NCI-H748 treated with DMSO at 0.1 percent for 48 hours (cell line): ENCODE results near the gene PA2G4.
A peak's percentile ranks its signal among the peaks of the same experiment; 100 is the strongest.
"Not testable (repeated sequence)": the region's sequence is repeated elsewhere in the genome, so short reads cannot be mapped to it uniquely, and the experiment has no call there.

Experiments used
- DNase-seq: peaks from one replicate; lab custom pipeline; 2025; lab: John Stamatoyannopoulos, UW

Gene PA2G4

DNA sequence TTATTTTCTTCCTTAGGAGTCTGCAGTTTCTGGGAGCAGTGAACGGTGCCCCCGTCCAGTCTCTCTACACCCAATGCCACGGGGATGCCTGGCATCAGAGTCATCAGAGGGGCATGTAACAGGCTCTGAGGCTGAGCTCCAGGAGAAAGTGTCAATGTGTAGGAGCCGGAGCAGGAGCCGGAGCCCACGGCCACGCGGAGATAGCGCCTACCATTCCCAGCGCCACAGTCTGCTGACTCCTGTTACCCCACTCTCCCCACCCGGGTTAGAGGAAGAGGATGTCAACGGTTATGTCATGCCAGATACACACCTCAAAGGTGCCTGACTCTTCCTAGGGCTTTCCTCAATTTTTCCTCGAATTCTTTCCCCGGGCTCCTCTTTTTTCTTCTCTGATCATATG lies 3.3 kb upstream of the PA2G4 start:
- DNase-seq, result no peak

DNA sequence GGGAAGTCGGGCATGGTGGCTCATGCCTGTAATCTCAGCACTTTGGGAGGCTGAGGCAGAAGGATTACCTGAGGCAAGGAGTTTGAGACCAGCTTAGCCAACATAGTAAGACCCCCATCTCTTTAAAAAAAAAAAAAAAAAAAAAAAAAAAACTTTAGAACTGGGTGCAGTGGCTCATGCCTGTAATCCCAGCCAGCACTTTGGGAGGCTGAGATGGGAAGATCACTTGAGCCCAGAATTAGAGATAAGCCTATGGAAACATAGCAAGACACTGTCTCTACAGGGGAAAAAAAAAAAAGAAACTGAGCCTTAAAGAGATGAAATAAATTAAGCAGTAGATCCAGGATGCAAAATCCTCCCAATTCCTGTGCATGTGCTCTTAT lies 1.7 kb upstream of the PA2G4 start:
- DNase-seq, result no peak

DNA sequence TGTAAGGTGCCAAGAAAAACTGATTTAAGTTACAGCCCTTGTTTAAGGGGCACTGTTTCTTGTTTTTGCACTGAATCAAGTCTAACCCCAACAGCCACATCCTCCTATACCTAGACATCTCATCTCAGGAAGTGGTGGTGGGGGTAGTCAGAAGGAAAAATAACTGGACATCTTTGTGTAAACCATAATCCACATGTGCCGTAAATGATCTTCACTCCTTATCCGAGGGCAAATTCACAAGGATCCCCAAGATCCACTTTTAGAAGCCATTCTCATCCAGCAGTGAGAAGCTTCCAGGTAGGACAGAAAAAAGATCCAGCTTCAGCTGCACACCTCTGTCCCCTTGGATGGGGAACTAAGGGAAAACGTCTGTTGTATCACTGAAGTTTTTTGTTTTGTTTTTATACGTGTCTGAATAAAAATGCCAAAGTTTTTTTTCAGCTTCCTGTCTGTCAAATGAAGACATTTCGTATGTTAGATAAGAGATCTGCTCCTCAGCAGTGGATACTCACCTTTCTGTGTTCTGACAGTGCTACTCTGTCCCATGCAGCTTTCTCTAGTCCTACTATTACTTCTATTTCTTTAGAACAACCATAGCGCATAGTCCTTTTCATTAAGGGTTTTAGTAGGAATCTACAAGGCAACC lies 1.2 kb upstream of the PA2G4 start:
- no peak for DNase-seq

DNA sequence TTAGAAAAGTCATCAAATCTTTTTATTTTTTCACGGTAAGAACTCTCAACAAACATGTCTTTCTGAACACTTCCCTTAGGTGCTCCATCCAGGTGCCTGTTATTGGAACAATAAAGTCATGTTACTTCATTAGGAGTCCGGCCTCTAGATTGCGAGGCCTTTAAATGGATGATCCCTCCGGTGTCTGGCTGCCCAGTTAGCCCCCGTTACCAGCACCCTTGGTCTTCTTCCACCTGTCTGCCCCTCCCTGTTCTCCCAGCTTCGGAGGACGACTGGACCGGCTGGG lies 593 bp upstream of the PA2G4 start:
- DNase-seq, result no peak

DNA sequence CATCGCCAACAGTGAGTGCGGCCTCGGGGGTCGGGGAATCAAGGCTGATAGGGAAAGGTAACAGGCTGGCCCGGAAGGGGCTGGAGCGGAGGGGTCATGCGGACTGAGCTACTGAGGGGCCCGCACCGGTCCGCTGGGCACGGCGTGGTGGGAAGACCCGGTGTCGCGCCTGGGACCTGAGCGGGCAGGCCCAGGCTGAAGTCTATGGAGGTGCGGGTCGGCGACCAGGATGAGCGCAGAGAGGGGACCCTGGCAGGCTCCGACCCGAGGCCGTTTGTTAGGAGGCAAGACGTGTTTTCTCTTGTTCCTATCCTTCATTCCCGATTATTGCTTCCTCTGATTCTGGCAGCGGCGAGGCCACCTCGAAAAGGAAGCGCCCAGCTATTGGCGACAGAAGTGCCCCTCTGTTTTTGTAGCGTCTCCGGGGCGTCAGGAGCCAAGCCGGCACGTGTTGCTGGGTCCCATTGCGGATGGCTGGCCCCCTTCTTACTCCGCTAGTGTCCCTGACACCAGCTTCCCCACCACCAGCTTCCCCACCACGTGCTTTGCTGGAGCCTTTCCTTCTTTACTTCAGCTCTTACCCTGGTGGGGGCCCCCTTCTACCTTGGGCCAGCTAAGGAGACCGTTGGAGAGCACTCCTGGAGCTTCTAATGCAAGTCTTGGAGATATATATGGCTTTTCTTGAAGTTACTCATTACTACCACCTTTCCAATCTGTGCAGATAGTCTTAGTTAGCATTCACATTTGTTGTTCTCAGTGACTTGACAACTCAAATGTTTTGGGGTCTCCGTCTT lies 653 bp downstream of the PA2G4 start:
- DNase-seq, result no peak

DNA sequence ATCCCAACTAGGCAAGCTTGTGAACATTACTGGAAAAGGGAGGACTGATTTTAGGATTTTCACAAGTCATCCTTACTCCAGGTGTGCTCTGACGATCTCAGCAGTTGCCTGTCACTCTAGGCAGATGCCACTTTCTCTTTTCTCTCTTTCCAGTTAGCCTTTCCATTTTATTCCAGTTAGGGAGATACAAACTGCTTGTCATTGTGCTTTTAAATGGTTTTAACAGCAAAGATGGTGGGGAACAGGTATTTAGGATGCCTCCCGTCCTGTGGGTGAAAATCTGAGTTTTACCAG lies 1.2 kb downstream of the PA2G4 start:
- DNase-seq, result no peak

DNA sequence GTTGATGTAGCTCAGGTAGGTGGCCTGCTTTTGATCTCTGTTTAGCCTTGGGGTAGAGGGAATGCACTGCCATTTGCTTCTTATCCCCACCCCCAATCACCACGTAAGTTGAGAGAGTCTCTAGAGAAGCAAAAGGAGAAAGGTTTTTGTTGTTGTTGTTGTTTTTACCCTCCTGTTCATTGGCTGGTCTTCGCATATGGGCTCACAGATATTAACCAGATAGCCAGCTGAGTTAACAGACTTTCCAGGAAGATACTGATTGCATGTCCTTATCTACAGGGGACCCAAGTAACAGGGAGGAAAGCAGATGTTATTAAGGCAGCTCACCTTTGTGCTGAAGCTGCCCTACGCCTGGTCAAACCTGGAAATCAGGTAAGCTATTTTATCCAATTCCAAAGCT lies 2.9 kb downstream of the PA2G4 start:
- DNase-seq, result no peak

DNA sequence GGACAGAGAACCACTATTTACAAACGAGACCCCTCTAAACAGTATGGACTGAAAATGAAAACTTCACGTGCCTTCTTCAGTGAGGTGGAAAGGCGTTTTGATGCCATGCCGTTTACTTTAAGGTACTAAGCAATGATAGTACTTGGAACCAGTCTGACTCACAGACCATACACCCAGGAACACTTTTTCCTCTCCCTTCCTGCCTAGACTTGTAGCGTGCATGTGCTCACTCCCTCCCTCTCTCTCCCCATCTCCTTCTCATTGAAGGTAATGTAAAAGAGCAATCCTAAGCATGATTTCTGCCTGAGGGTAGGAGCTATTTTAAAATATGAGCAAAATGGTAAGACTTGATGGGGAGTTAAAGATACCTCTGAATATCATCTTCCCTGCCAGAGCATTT lies 6.2 kb downstream of the PA2G4 start:
- no peak for DNase-seq

DNA sequence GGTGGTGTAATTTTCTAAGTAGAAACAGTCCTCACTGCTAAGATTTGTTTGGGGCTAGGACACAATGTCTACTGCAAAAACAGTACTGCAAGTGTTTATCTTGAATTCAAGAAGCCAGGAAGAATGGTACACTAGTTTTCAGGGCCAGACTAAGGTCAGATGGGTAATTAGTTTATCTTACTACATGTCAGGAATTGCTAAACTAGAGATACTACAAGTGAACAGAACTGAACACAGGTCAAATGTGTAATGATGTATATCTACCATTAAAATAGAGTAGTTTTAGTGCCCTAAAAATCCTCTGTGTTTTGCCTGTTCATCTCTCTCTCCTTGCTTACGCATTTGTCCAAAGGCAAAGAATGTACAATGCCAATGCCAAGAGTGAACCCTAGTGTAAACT lies 9.7 kb downstream of the PA2G4 start:
- DNase-seq, result no peak

DNA sequence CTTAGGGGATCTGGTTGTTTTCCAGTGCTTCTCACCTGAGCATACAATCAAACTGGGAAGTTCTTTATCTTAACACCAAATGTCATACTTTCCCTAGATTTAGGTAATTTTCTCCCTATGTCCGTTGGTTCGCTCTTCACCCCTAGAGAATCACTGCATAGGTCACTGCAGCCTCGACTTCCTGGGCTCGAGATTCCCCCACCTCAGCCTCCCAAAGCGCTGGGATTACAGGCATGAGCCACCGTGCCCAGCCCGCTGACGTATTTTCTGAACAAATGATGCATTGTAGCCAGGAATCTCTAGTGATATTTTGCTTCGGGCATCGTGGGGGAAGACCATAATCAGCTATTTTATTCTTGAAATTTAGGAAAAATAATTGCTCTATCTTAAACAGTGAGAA lies 11.0 kb downstream of the PA2G4 start:
- DNase-seq, result no peak

DNA sequence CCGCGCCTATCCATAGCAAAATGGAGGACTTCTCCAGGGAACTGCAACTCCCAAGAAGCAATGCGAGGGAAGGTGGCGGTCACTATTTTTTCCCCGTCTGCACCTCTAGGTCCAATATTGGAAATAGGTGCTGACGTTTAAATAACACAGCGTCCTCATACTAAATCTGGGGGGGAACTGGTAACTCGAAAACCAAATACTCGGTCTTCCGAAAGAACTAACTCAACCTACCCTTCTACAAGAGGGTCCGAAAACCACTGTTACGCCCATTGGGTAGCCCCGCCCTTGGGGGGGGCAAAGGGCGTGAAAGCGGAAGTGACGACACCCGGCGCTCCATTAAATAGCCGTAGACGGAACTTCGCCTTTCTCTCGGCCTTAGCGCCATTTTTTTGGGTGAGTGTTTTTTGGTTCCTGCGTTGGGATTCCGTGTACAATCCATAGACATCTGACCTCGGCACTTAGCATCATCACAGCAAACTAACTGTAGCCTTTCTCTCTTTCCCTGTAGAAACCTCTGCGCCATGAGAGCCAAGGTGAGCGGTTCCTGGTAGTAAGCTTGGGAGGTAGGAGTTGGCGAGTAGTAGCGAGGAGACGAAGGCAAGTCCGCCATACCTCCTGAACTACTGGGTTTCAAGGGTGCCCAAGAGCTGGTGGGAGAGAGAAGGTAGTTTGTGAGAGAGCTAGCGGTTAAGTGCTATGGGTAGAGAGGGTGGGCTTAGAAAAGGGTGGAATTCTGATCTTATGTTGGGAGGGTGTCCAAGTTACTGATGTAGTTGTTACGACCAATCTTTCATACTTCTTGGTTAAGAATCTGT lies 12.1 kb downstream of the PA2G4 start, which contains the start of gene RPL41:
RPL41 (plus strand) TSS at position 367 of the 815 bp plus-strand sequence.
- peak; percentile 94 for DNase-seq

DNA sequence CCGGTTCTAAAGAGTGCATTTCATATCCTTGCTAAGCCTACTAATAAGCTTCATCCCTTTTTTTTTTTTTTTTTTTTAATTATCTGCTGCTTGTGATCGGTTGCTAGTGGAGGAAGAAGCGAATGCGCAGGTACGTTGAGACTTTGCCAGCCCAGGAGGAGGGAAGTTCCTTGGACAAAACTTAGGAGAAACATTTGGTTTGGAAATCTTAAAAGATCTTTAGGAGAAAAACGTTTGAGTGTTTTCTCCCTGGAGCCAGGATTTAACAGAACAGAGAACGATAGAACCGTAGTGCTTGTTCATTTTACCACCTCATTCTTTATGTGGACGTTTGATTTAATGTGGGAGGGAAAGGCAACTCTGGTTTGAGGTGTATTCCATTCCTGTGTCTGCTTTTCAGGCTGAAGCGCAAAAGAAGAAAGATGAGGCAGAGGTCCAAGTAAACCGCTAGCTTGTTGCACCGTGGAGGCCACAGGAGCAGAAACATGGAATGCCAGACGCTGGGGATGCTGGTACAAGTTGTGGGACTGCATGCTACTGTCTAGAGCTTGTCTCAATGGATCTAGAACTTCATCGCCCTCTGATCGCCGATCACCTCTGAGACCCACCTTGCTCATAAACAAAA lies 12.8 kb downstream of the PA2G4 start:
- DNase-seq, result not testable (repeated sequence)

DNA sequence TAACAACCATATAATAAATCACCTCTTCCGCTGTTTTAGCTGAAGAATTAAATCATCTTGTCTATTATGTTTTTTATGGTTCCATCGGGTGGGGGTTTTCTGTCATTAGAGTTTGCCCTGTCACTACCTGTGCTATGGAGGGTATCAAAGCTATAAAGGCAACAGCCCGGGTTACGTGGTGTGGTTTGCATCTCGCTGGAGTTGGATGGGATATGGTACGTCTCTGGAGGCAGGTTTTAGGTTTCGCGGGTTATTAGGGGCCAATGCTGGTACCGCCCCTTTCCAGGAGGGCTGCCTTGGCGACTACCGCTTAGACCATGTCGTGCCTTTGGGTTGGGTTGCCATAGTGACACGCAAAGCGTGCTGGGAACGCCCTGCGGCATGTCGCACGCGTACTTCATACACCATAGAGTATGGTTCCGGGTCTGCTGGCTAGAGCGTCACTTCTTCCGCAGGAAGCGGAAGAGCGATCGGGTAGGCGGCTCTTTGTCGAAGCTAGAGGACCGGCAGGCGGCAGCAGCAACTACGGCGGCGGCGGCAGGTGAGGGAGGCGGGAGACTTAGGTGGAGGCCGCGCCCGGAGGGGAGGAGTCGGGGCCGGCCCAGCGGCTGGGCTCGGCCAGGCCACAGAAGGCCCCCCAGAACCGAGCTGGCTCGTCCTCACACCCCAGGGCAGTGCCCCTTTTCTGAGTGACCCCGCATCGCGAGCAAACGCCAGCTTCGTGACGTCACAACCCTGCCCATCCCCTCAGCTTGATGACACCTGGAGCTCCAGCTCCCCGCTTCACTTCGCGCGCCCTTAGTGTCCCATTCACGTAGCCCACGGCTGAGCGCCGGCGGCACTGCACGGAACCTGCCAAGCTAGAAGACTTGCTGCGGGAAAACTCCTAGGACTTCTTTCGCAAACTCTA lies 13.7 kb downstream of the PA2G4 start, which contains the start of gene ZC3H10:
ZC3H10 (plus strand) TSS at position 489 of the 910 bp plus-strand sequence. CDS start 2,297 bp downstream, outside the sequence.
- peak; percentile 97 for DNase-seq

DNA sequence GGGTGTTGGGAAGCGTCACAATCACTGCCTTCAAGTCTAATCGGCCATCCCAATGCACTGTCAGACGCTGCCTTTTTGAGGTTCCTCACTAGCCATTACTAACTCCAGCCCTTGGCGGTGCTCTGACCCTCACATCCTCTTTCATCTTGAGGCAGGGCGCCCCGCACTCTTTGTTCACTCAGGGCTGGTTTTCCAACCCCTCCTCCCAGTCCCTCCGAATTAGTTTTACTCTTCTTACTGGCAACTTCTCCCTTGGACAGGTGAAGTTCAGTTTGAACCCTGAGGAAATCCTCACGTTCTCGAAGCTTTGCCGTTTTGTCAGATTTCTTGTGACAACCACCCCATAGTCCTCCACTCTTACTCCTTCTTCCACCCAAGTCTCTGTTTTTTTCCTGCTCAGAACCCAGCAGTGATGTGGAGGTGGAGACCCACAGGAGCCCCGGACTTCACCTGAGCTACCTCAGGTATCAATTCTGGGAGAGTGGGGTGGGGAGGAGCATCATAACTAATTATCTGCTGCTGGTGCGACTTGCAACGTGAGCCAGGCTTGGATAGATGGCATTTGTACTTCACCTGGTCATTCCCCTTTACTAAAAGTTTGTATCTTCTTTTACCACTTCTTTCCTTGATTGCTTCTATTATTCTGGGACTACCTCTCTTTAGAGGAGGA lies 14.5 kb downstream of the PA2G4 start:
- DNase-seq, result no peak

DNA sequence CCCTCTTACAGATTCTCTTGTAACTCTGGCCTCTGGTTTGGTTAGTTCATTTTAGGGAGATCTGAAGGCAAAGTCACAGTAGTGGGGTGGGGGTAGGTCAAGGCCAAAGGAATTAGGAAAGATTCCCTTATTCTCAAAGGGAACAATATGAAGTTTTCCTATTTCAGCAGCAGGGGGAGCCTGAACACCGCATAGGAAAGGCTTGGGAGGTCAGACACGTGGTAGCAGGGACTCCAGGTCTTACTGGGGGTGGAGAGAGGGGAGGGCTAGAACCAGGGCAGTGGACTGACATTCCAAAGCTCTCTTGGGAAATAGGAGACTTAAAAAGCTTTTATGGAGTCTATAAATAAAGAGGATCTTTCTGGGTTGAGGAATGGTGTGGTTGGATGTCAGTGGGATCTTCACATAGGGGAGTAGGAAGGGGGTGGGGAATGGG lies 15.0 kb downstream of the PA2G4 start:
- peak; percentile 67 for DNase-seq

DNA sequence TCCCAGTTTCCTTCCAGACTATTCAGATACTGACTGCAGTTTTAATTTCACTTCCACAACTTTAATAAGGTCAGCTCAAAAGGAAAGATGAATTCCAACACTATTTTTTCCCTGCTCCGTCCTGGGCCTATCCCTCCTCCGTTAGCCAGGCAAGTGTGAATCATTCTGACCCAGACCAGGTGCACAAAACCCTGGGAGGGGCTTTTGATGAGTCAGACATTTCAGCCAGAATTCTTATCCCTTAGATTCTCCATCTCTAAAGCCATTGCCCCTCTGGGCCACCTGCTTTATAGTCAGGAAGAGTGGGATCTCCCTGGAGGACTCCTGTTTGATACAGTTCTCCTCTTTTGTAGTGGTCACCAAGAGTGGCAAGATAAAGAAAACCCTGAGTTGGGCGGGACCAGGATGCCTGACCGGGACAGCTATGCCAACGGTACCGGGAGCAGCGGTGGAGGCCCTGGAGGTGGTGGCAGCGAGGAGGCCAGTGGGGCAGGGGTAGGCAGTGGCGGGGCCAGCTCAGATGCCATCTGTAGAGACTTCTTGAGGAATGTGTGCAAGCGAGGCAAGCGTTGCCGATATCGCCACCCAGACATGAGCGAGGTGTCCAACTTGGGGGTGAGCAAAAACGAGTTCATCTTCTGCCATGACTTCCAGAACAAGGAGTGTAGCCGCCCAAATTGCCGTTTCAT lies 15.9 kb downstream of the PA2G4 start:
- no peak for DNase-seq

DNA sequence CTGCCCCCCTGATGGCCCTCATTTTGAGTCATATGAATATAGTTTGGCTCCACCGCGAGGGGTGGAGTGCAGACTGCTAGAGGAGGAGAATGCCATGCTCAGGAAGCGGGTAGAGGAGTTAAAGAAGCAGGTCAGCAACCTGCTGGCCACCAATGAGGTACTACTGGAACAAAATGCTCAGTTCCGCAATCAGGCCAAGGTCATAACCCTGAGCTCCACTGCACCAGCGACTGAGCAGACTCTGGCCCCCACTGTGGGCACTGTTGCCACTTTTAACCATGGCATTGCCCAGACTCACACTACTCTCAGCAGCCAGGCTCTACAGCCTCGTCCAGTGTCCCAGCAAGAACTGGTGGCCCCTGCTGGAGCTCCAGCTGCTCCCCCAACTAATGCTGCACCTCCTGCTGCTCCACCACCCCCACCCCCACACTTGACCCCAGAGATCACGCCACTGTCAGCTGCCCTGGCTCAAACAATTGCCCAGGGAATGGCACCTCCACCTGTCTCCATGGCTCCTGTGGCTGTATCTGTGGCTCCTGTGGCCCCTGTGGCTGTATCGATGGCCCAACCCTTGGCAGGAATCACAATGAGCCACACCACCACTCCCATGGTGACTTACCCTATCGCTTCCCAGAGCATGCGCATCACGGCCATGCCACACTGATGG lies 17.0 kb downstream of the PA2G4 start:
- no peak for DNase-seq

DNA sequence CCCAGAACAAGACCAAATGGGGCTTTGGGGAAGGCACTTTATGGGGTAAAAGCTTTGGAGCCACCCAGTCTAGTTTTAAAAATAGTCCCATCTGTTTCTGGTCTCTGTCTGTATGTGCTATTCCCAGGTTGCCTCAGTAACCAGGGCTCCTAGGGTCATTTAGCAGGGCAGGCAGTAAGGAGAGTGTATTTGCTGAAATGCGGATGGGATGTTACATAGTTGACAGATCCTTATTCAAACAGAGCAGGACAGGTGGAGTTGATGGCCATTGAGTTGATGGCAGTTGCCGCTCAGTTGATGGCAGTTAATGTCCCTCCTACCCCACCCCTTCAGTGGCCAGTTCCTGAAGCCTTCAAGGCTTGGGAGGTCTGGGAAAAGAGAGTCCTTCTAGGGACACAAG lies 18.3 kb downstream of the PA2G4 start:
- DNase-seq, result no peak

DNA sequence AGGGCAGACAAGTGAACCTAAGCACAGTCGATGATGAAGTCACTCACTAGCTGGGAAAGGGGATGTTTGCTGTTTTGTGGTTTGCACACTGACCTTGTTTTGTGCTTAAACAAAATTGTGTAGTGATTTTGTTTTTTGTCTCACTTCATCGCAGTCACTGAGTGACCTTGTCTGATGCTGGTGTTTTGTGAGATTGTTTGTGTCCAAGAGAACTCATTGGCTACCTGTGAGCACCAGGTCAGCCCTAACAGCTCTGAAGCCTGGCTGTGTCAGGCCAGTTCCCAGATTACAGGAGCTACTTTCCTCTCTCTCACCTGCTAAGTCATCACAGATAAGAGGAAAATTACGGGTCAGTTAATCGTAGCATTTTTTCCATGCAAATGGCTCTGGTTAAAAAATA lies 19.8 kb downstream of the PA2G4 start:
- DNase-seq, result no peak

DNA sequence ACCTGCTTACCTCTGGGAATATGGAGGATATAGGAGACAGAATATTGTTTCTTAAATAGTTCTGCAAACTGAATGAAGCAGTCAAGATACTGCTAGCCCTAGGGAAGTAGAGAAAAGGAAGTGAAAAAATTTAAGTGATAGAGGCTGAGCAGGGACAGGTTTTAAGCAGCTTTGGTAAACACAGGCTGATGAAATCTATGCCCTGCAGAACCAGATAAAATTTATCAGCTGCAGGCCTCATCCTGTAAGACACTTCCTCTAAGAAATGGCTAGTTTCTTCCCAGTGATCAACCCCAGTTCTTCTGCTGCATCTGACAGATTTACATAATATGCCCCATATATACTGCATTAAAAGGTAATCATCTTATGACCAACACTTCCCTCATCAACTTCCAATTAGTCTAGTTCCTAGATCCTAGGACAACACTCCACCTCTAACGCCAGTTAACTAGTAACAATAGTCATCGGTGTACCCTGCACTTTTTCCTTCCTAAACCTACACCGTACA lies 22.4 kb downstream of the PA2G4 start:
- no peak for DNase-seq
